Ovary (tissue), 3 donors: ENCODE measurements around the gene FAP.

ENCODE experiments used
- CTCF ChIP-seq, 3 donors: fragments of 450-650 bp in 2 of 3; fragments of 200-600 bp in 1 of 3; IDR thresholded peaks; one replicate each; pipeline versions ENCODE4 v1.5.1 to v1.8.0; 2016 to 2022; ENCODE audit warnings: antibody characterized with exemption in 3 of 3, mild to moderate bottlenecking in 1 of 3
- POLR2A ChIP-seq: fragments of 450-650 bp; IDR thresholded peaks from one replicate; pipeline ENCODE4 v1.6.1; 2017; ENCODE audit warnings: antibody characterized with exemption, mild to moderate bottlenecking, moderate library complexity
- donor health status: DM: no; HTN: no; CAD: no.

- TF ChIP-seq CTCF (IDR thresholded peaks at IDR 0.05) (no peak), POLR2A (no peak)
These were observed 1.3 kb upstream of the FAP start for GRCh38 chr2:162244541-162245031.
